ENCODE data around the gene GPR151. TPM values are rescaled to one million over a fixed set of nuclear protein-coding genes. Genes with fewer than 3 reads are reported as not detected.

The GPR151 gene
- total RNA-seq, 1 donor from 2014 or later, result not detected

DNA sequence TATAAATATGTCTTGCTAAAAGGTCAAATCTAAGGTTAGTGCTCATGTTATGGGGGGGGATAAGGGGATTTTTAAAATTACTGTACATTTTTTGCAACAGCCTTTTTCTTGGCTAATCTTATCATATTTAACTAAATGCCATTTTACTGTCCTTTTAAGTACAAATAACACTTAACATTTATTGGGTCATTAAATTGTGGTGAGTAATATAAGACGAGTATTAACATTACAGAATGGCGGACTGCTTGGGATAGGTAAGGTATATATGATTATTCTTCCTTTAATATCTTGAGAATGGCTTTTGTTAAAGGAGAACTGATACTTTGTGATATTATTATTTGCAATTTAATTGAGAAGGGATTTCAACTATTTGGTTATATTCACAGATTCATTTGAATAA, 33.2 kb downstream of the GPR151 start:
- Histone ChIP-seq H3K36me3 (peaks cover 10 to 60% of the 10 kb centered on the region in 2 donors), H3K27me3 (no peaks in the 10 kb centered on the region), H3K9me3 (no peaks in the 10 kb centered on the region), H3K4me3 (no peak overlapping the region), H3K27ac (no peak overlapping the region), H3K4me1 (no peaks in the 10 kb centered on the region)
- TF ChIP-seq, protein P1, sequence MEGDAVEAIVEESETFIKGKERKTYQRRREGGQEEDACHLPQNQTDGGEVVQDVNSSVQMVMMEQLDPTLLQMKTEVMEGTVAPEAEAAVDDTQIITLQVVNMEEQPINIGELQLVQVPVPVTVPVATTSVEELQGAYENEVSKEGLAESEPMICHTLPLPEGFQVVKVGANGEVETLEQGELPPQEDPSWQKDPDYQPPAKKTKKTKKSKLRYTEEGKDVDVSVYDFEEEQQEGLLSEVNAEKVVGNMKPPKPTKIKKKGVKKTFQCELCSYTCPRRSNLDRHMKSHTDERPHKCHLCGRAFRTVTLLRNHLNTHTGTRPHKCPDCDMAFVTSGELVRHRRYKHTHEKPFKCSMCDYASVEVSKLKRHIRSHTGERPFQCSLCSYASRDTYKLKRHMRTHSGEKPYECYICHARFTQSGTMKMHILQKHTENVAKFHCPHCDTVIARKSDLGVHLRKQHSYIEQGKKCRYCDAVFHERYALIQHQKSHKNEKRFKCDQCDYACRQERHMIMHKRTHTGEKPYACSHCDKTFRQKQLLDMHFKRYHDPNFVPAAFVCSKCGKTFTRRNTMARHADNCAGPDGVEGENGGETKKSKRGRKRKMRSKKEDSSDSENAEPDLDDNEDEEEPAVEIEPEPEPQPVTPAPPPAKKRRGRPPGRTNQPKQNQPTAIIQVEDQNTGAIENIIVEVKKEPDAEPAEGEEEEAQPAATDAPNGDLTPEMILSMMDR (IDR thresholded peaks at IDR 0.05), result no peak
- intact Hi-C loops (cut with DNase I), result no loop called here
- DNase-seq (ENCODE audit: low spot score in 2 of 2), result no peak

DNA sequence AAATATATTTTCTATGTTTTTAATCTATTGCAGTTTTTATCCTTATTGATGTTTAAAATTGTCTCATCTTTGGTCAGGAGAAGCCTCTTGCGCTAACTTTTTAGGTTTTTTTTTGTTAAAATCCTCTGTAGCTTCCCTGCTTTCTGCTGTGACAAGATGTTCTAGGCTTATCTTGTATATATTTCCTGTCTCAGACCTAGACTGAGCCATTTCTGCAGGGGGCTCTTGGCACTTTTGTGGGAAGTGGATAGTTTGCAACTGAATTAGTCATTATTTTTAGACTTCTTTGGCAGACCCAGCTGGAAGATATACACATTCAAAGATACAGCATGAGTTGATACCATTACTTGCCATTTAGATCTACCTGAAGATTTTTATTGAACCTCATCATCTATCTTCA, 40.1 kb downstream of the GPR151 start:
- no peak overlapping the region for H3K4me3 ChIP-seq
- no peak for DNase-seq (ENCODE audit: low spot score in 2 of 2)
- H3K36me3 ChIP-seq, result peaks cover 30 to 67% of the 10 kb centered on the region in 2 donors
- TF ChIP-seq, protein P1 (IDR thresholded peaks at IDR 0.05), result no peak
- intact Hi-C loops (cut with DNase I), result no loop called here
- no peaks in the 10 kb centered on the region for H3K9me3 ChIP-seq
- no peak overlapping the region for H3K27ac ChIP-seq
- no peaks in the 10 kb centered on the region for H3K4me1 ChIP-seq
- no peaks in the 10 kb centered on the region for H3K27me3 ChIP-seq

DNA sequence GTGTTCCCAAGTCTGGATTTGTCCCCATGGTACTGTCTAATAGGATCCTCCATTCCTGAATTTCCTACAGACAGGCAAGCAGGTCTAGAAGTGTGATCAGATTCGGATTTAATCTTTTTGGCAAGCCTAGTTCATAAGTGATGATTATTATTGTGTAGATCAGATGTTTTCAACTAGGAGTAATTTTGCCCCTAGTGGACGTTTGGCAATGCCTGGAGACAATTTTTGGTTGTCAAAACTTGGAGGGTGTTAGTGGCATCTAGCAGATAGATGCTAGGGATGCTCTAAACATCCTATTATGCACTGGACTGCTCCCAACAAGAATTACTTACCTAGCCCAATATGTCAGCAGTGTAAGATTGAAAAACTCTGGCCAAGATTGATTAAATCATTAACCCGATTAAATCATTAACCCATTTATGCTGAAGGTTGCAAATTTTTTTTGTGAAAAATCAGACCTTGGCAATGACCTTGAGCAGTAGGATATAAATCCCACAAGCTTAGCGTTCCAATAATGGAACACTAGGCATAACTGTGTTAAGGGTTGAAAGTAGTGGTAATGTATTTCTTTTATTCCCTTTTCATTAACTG, 40.7 kb downstream of the GPR151 start:
- Histone ChIP-seq H3K27ac (no peak overlapping the region), H3K4me1 (no peaks in the 10 kb centered on the region), H3K4me3 (no peak overlapping the region), H3K9me3 (no peaks in the 10 kb centered on the region), H3K36me3 (peaks cover 36 to 70% of the 10 kb centered on the region in 2 donors), H3K27me3 (no peaks in the 10 kb centered on the region)
- intact Hi-C loops (cut with DNase I), result no loop called here
- no peak for DNase-seq (ENCODE audit: low spot score in 2 of 2)
- TF ChIP-seq, protein P1 (IDR thresholded peaks at IDR 0.05), result no peak

DNA sequence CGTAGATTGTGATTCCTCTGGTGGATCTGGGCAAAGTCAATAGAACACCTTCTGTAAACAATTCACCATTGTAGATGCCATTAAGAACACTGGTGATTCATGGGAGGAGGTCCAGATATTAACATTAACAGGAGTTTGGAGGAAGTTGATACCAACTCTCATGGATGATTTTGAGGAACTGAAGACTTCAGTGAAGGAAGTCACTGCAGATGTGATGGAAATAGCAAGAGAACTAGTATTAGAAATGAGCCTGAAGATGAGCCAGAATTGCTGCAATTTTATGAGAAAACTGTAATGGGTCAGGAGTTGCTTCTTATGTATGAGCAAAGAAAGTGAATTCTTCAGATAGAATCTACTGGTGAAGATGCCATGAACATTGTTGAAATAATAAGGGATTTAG, 41.9 kb downstream of the GPR151 start:
- Histone ChIP-seq H3K36me3 (peaks cover 40 to 73% of the 10 kb centered on the region in 2 donors), H3K4me1 (no peaks in the 10 kb centered on the region), H3K27ac (no peak overlapping the region), H3K4me3 (no peak overlapping the region), H3K9me3 (no peaks in the 10 kb centered on the region), H3K27me3 (no peaks in the 10 kb centered on the region)
- no peak for DNase-seq (ENCODE audit: low spot score in 2 of 2)
- intact Hi-C loops (cut with DNase I), result no loop called here
- TF ChIP-seq, protein P1 (IDR thresholded peaks at IDR 0.05), result no peak

DNA sequence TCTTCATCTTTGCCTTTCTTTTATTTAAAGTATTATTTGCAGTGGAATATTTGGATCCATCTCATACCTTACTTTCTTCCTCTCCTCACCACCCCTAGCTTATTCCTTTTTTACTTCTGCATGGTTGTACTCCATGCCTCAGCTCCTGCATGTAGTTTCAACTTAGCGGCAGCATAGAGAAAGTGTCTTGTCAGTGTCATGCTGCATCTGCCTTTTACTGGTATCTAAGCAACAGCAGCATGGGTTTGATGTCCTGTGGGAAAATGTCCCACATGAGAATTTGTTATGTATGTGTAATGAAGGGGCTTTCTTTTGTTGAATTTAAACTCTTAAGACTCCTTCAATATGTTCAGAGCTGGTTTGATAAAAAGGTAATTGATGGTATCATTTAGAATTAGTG, 48.2 kb downstream of the GPR151 start:
- H3K9me3 ChIP-seq, result no peaks in the 10 kb centered on the region
- TF ChIP-seq, protein P1 (IDR thresholded peaks at IDR 0.05), result no peak
- no peak overlapping the region for H3K4me3 ChIP-seq
- H3K27ac ChIP-seq, result no peak overlapping the region
- intact Hi-C loops (cut with DNase I), result no loop called here
- H3K4me1 ChIP-seq, result no peaks in the 10 kb centered on the region
- peaks cover 40 to 66% of the 10 kb centered on the region in 2 donors for H3K36me3 ChIP-seq
- DNase-seq (ENCODE audit: low spot score in 2 of 2), result no peak
- no peaks in the 10 kb centered on the region for H3K27me3 ChIP-seq
